ENCODE measurements around the gene DYRK1A. TPM values are rescaled to one million over a fixed set of nuclear protein-coding genes. Genes with fewer than 3 reads are reported as not detected.

The DYRK1A gene
- total RNA-seq, 4 donors from 2014 or later: 71.5 to 116 (median 90.9) TPM

- peaks cover 6 to 89% (median 35%) of the 10 kb centered on the region in 4 donors for H3K4me1 ChIP-seq
- TF ChIP-seq POLR2AphosphoS5 (IDR thresholded peaks at IDR 0.05): no peak
- TF ChIP-seq POLR2A (IDR thresholded peaks at IDR 0.05): no peak
- TF ChIP-seq CTCF (IDR thresholded peaks at IDR 0.05): no peak
- TF ChIP-seq EP300 (IDR thresholded peaks at IDR 0.05; ENCODE audit: low read depth): no peak
- intact Hi-C loops (cut with DNase I; ENCODE audit: low total_unique reads): no loop called here
- no peak overlapping the region for H3K27ac ChIP-seq
- H3K4me3 ChIP-seq: no peak overlapping the region
- DNase-seq: no peak
- H3K36me3 ChIP-seq: no peaks in the 10 kb centered on the region
- in situ Hi-C loops (cut with MboI; ENCODE audit: low pct_ligation_motif_present in 1 of 4, low pct_unique_long_range_greater_than_20kb in 1 of 4, low sequenced_read_pairs in 3 of 4): no loop called here
- 83 to 86% methylated on average over 7 of the region's 7 CpGs for WGBS, 2 donors (ENCODE audit: low coverage in 1 of 2)
- H3K27me3 ChIP-seq: no peaks in the 10 kb centered on the region
- no peaks in the 10 kb centered on the region for H3K9me3 ChIP-seq
Observed at GRCh38 chr21:37447288-37447936, 80.8 kb downstream of the DYRK1A start.

GRCh38 chr21:37449302-37449937 lies 82.8 kb downstream of the DYRK1A start:
- no peak for TF ChIP-seq POLR2AphosphoS5 (IDR thresholded peaks at IDR 0.05)
- no peak for TF ChIP-seq CTCF (IDR thresholded peaks at IDR 0.05)
- no peak for TF ChIP-seq POLR2A (IDR thresholded peaks at IDR 0.05)
- TF ChIP-seq EP300 (IDR thresholded peaks at IDR 0.05; ENCODE audit: low read depth): no peak
- DNase-seq: no peak
- no peaks in the 10 kb centered on the region for H3K36me3 ChIP-seq
- H3K4me3 ChIP-seq: no peak overlapping the region
- intact Hi-C loops (cut with DNase I; ENCODE audit: low total_unique reads) (no loop called here), in situ Hi-C loops (cut with MboI; ENCODE audit: low pct_ligation_motif_present in 1 of 4, low pct_unique_long_range_greater_than_20kb in 1 of 4, low sequenced_read_pairs in 3 of 4) (no loop called here)
- 65 to 70% methylated on average over 6 of the region's 6 CpGs for WGBS, 2 donors (ENCODE audit: low coverage in 1 of 2)
- no peaks in the 10 kb centered on the region for H3K27me3 ChIP-seq
- no peaks in the 10 kb centered on the region for H3K9me3 ChIP-seq
- peaks cover 16 to 88% (median 45%) of the 10 kb centered on the region in 4 donors for H3K4me1 ChIP-seq
- H3K27ac ChIP-seq: no peak overlapping the region

- intact Hi-C loops (cut with DNase I; ENCODE audit: low total_unique reads) (no loop called here), in situ Hi-C loops (cut with MboI; ENCODE audit: low pct_ligation_motif_present in 1 of 4, low pct_unique_long_range_greater_than_20kb in 1 of 4, low sequenced_read_pairs in 3 of 4) (no loop called here)
- no peaks in the 10 kb centered on the region for H3K36me3 ChIP-seq
- 85 to 100% methylated on average over 3 to 4 of the region's 4 CpGs for WGBS, 2 donors (ENCODE audit: low coverage in 1 of 2)
- H3K27ac ChIP-seq: no peak overlapping the region
- H3K4me1 ChIP-seq: peaks cover 19 to 88% (median 48%) of the 10 kb centered on the region in 4 donors
- H3K27me3 ChIP-seq: no peaks in the 10 kb centered on the region
- H3K9me3 ChIP-seq: no peaks in the 10 kb centered on the region
- DNase-seq: no peak
- H3K4me3 ChIP-seq: no peak overlapping the region
- TF ChIP-seq CTCF (IDR thresholded peaks at IDR 0.05) (no peak), POLR2A (IDR thresholded peaks at IDR 0.05) (no peak), POLR2AphosphoS5 (IDR thresholded peaks at IDR 0.05) (no peak), EP300 (IDR thresholded peaks at IDR 0.05; ENCODE audit: low read depth) (no peak)
Observed at GRCh38 chr21:37450445-37450941, 83.9 kb downstream of the DYRK1A start.

- DNase-seq: no peak
- Histone ChIP-seq H3K27ac (no peak overlapping the region), H3K4me3 (no peak overlapping the region), H3K27me3 (no peaks in the 10 kb centered on the region), H3K4me1 (peaks cover 19 to 88% (median 45%) of the 10 kb centered on the region in 4 donors), H3K36me3 (no peaks in the 10 kb centered on the region), H3K9me3 (no peaks in the 10 kb centered on the region)
- no peak for TF ChIP-seq CTCF (IDR thresholded peaks at IDR 0.05)
- TF ChIP-seq EP300 (IDR thresholded peaks at IDR 0.05; ENCODE audit: low read depth): no peak
- no peak for TF ChIP-seq POLR2AphosphoS5 (IDR thresholded peaks at IDR 0.05)
- no peak for TF ChIP-seq POLR2A (IDR thresholded peaks at IDR 0.05)
- WGBS, 2 donors (ENCODE audit: low coverage in 1 of 2): 88 to 100% methylated on average over 3 to 16 of the region's 16 CpGs
- in situ Hi-C loops (cut with MboI; ENCODE audit: low pct_ligation_motif_present in 1 of 4, low pct_unique_long_range_greater_than_20kb in 1 of 4, low sequenced_read_pairs in 3 of 4): no loop called here
- intact Hi-C loops (cut with DNase I; ENCODE audit: low total_unique reads): no loop called here
Observed at GRCh38 chr21:37451446-37451845, 84.9 kb downstream of the DYRK1A start.

All from transverse colon (tissue), 4 donors.